Upper lobe of left lung (tissue), 4 donors: Measurements from ENCODE around the gene CLDN6.

ENCODE experiments used
- EP300 ChIP-seq, 4 donors: sonication (generic); formaldehyde crosslinking; IDR thresholded peaks; one replicate each; pipeline ENCODE4 v1.5.1; 2017; ENCODE audit warnings: antibody characterized with exemption in 4 of 4, control low read depth in 2 of 4
- POLR2A ChIP-seq, 4 donors: fragments of 450-650 bp; IDR thresholded peaks; one replicate each; pipeline ENCODE4 v1.5.1; 2016 to 2017; ENCODE audit warnings: antibody characterized with exemption in 4 of 4, mild to moderate bottlenecking in 2 of 4
- TF ChIP-seq, protein P1 (sequence below), 6 experiments: fragments of 450-650 bp in 4 of 6; fragments of 200-600 bp in 2 of 6; sonication (generic) in 2 of 6; IDR thresholded peaks; one replicate each; pipeline ENCODE4 v1.5.1; 2016 to 2019; ENCODE audit warnings: antibody characterized with exemption in 6 of 6

- TF ChIP-seq, protein P1, sequence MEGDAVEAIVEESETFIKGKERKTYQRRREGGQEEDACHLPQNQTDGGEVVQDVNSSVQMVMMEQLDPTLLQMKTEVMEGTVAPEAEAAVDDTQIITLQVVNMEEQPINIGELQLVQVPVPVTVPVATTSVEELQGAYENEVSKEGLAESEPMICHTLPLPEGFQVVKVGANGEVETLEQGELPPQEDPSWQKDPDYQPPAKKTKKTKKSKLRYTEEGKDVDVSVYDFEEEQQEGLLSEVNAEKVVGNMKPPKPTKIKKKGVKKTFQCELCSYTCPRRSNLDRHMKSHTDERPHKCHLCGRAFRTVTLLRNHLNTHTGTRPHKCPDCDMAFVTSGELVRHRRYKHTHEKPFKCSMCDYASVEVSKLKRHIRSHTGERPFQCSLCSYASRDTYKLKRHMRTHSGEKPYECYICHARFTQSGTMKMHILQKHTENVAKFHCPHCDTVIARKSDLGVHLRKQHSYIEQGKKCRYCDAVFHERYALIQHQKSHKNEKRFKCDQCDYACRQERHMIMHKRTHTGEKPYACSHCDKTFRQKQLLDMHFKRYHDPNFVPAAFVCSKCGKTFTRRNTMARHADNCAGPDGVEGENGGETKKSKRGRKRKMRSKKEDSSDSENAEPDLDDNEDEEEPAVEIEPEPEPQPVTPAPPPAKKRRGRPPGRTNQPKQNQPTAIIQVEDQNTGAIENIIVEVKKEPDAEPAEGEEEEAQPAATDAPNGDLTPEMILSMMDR (IDR thresholded peaks at IDR 0.05), result peak; percentile 98 to 100 (median 100)
- TF ChIP-seq EP300 (IDR thresholded peaks at IDR 0.05) (peak in 2 of 4 donors; percentile 90 to 93), POLR2A (IDR thresholded peaks at IDR 0.05) (peak in 1 of 4 donors; percentile 72)
Measured at GRCh38 chr16:3059041-3059722, 41.2 kb upstream of the CLDN6 start.
